Prostate gland (tissue), 2 donors: Measurements from ENCODE around the gene BPIFB3.

Experiments used
- POLR2A ChIP-seq: fragments of 450-650 bp; IDR thresholded peaks from one replicate; pipeline ENCODE4 v1.6.1; 2016; ENCODE audit warnings: antibody characterized with exemption, mild to moderate bottlenecking
- POLR2AphosphoS5 ChIP-seq: sonication (generic); formaldehyde crosslinking; IDR thresholded peaks from one replicate; pipeline ENCODE4 v1.6.1; 2017; ENCODE audit warnings: antibody characterized with exemption
- TF ChIP-seq, protein P1 (sequence below), 4 experiments: fragments of 200-600 bp in 2 of 4; fragments of 450-650 bp in 2 of 4; sonication (generic) in 2 of 4; IDR thresholded peaks; 1 replicate in 3 of 4; 2 replicates in 1 of 4; pipeline ENCODE4 v1.5.1; 2016 to 2019; ENCODE audit warnings: antibody characterized with exemption in 4 of 4, mild to moderate bottlenecking in 2 of 4, moderate library complexity in 2 of 4

DNA sequence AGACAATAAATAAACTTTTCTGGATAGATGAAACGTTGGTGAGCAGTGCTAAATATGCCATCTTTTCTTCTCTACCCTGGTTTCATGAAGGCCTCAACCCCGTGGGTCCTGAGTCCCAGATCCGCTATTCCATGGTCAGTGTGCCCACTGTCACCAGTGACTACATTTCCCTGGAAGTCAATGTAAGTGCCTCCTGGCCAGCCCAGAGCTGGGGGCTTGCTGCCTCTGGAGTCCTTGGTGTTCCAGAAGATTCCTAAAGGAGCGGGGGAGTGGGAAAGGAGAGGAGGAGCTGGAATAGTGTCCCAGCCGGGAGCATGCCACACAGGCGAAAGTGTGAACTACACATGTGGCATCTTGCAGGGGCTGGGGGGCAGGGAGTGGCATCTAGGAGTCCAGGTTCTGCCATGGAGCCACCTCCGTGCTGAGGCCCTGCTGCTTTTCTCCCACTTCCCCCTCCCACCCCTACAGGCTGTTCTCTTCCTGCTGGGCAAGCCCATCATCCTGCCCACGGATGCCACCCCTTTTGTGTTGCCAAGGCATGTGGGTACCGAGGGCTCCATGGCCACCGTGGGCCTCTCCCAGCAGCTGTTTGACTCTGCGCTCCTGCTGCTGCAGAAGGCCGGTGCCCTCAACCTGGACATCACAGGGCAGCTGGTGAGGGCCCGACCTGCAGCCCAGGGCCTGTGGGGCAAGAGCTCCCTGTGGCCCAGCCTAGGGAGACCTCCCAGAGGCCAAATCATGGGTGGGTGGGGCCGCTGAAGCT is 35.4 kb upstream of the BPIFB3 start:
- TF ChIP-seq, protein P1, sequence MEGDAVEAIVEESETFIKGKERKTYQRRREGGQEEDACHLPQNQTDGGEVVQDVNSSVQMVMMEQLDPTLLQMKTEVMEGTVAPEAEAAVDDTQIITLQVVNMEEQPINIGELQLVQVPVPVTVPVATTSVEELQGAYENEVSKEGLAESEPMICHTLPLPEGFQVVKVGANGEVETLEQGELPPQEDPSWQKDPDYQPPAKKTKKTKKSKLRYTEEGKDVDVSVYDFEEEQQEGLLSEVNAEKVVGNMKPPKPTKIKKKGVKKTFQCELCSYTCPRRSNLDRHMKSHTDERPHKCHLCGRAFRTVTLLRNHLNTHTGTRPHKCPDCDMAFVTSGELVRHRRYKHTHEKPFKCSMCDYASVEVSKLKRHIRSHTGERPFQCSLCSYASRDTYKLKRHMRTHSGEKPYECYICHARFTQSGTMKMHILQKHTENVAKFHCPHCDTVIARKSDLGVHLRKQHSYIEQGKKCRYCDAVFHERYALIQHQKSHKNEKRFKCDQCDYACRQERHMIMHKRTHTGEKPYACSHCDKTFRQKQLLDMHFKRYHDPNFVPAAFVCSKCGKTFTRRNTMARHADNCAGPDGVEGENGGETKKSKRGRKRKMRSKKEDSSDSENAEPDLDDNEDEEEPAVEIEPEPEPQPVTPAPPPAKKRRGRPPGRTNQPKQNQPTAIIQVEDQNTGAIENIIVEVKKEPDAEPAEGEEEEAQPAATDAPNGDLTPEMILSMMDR (IDR thresholded peaks at IDR 0.05): no peak
- TF ChIP-seq POLR2AphosphoS5: no peak
- no peak for TF ChIP-seq POLR2A
